ENCODE data around the gene MRPL51.

DNA sequence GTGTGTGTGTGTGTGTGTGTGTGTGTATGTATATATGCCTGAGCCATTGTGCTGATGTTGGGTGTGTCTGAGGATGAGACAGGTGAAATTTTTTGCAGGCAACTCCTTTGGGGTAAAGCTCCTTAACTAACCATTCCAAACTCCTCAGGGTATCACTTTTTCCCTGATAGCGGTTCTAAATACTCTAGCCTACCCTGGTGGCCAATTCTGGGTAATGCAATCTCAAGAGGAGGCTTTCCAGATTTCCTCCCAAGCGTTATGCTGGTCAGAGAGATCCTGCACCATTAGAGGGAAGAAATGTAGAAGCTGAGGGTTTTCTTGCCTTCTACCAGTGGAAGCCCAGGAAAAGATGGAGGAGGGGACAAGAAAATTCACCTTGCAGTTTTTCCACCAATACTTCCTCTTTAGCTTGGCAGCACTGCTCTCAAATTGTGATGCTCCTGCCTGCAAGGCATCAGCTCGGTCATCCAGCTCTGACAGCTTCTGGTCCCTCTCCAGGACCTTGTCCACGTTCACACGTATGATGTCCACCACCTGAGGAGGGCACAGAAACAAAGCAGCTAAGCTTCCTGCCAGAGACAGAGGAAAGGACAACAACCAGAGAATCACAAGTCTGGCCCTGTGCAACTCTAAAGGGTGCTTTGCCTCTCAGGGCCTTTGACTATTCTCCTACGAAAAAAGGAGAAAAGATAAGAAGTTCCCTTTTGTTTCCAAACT, 27.4 kb downstream of the MRPL51 start:
- TF ChIP-seq, protein P1, sequence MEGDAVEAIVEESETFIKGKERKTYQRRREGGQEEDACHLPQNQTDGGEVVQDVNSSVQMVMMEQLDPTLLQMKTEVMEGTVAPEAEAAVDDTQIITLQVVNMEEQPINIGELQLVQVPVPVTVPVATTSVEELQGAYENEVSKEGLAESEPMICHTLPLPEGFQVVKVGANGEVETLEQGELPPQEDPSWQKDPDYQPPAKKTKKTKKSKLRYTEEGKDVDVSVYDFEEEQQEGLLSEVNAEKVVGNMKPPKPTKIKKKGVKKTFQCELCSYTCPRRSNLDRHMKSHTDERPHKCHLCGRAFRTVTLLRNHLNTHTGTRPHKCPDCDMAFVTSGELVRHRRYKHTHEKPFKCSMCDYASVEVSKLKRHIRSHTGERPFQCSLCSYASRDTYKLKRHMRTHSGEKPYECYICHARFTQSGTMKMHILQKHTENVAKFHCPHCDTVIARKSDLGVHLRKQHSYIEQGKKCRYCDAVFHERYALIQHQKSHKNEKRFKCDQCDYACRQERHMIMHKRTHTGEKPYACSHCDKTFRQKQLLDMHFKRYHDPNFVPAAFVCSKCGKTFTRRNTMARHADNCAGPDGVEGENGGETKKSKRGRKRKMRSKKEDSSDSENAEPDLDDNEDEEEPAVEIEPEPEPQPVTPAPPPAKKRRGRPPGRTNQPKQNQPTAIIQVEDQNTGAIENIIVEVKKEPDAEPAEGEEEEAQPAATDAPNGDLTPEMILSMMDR (IDR thresholded peaks at IDR 0.05), result peak; percentile 81
- no peak for TF ChIP-seq EZH2 (IDR thresholded peaks at IDR 0.05; ENCODE audit: borderline replicate concordance, insufficient read depth, low read depth, low read length, poor library complexity, severe bottlenecking)
